K562 (cell line): Measurements from ENCODE around the gene HMBS. TPM values are rescaled to one million over a fixed set of nuclear protein-coding genes. Genes with fewer than 3 reads are reported as not detected.

Experiments used
- E2F3 ChIP-seq: fragments of 250-450 bp; sonication (Bioruptor Pico); IDR thresholded peaks from 2 replicates; pipeline ENCODE4 v1.4.0; 2020; ENCODE audit warnings: mild to moderate bottlenecking
- EGR1 ChIP-seq: fragments of 450-650 bp; conservative IDR thresholded peaks from 2 replicates; pipeline ENCODE4 v1.6.1; 2017; ENCODE audit warnings: mild to moderate bottlenecking
- HDAC1 ChIP-seq, 2 experiments: fragments of 450-650 bp; IDR thresholded peaks; 2 replicates each; pipeline ENCODE4 v1.6.1; 2016 to 2017; ENCODE audit warnings: inconsistent platforms in 1 of 2, mild to moderate bottlenecking in 1 of 2, moderate library complexity in 1 of 2
- HMGN3 ChIP-seq: IDR thresholded peaks from 2 replicates; pipeline ENCODE4 v1.6.1; 2011; ENCODE audit warnings: borderline replicate concordance, low read depth, mild to moderate bottlenecking, mixed read lengths, low read length; ENCODE audit not compliant: insufficient read length; ENCODE audit errors: extremely low read depth
- JUND ChIP-seq, 2 experiments: IDR thresholded peaks; 2 replicates in 1 of 2; 3 replicates in 1 of 2; pipeline ENCODE4 v1.6.1; 2011; ENCODE audit warnings: borderline replicate concordance in 2 of 2, low read depth in 2 of 2, low read length in 2 of 2, improper control_type of control experiment in 1 of 2, missing biosample characterization in 1 of 2, missing genetic modification characterization in 1 of 2, missing genetic modification reagents in 1 of 2
- LARP7 ChIP-seq: fragments of 450-650 bp; IDR thresholded peaks from 2 replicates; pipeline ENCODE4 v1.6.1; 2016
- MED1 ChIP-seq: sonication (generic); formaldehyde crosslinking; IDR thresholded peaks from 2 replicates; pipeline ENCODE4 v1.8.1; 2023; ENCODE audit warnings: missing genetic modification reagents, borderline replicate concordance
- NCOR1 ChIP-seq: fragments of 450-650 bp; IDR thresholded peaks from 2 replicates; pipeline ENCODE4 v1.6.1; 2016; ENCODE audit warnings: mild to moderate bottlenecking, moderate library complexity
- NEUROD1 ChIP-seq: fragments of 150-350 bp; IDR thresholded peaks from 2 replicates; pipeline ENCODE4 v1.6.1; 2014; ENCODE audit warnings: borderline replicate concordance, low read length, low read depth; ENCODE audit not compliant: partially characterized antibody
- RBFOX2 ChIP-seq: fragments of 200-400 bp; formaldehyde crosslinking; IDR thresholded peaks from 2 replicates; pipeline ENCODE4 v1.6.1; 2017; ENCODE audit warnings: low read depth, mild to moderate bottlenecking, low read length, moderate library complexity
- RBM34 ChIP-seq: fragments of 200-400 bp; formaldehyde crosslinking; IDR thresholded peaks from 2 replicates; pipeline ENCODE4 v1.6.1; 2018; ENCODE audit warnings: low read length, borderline replicate concordance; ENCODE audit not compliant: insufficient read depth
- SMARCE1 ChIP-seq: fragments of 450-650 bp; IDR thresholded peaks from 2 replicates; pipeline ENCODE4 v1.7.1; 2016; ENCODE audit warnings: mild to moderate bottlenecking
- SREBF1 ChIP-seq: fragments of 150-350 bp; IDR thresholded peaks from 2 replicates; pipeline ENCODE4 v1.6.1; 2014; ENCODE audit warnings: antibody characterized with exemption, low read depth, low read length, borderline replicate concordance
- ZNF134 ChIP-seq: fragments of 250-450 bp; sonication (Bioruptor Pico); conservative IDR thresholded peaks from 2 replicates; pipeline ENCODE4 v1.4.0; 2020
- ZNF146 ChIP-seq: IDR thresholded peaks from one replicate; pipeline ENCODE4 v1.6.1; 2018; ENCODE audit warnings: missing compliant biosample characterization; ENCODE audit not compliant: unreplicated experiment
- ZNF324 ChIP-seq: fragments of 250-450 bp; sonication (Bioruptor Pico); IDR thresholded peaks from 2 replicates; pipeline ENCODE4 v1.4.0; 2020; ENCODE audit warnings: mild to moderate bottlenecking
- ZNF347 ChIP-seq: fragments of 450-650 bp; formaldehyde crosslinking; IDR thresholded peaks from 2 replicates; pipeline ENCODE4 v1.4.0; 2020; ENCODE audit warnings: low read depth, mild to moderate bottlenecking, moderate library complexity
- ZNF57 ChIP-seq: fragments of 450-650 bp; formaldehyde crosslinking; IDR thresholded peaks from 2 replicates; pipeline ENCODE4 v1.4.0; 2020; ENCODE audit warnings: mild to moderate bottlenecking, moderate library complexity
- polyA plus RNA-seq, 8 experiments: library from polyadenylated mRNA; depleted of rRNA in 4 of 8; stranded (reverse) in 5 of 8; unstranded in 3 of 8; fragments of >200 nt; fragmentation: Nextera tagmentation in 2 of 8; fragmentation: Illumina TruSeq in 1 of 8; extraction: Ambion mirVana in 2 of 8; extraction: Trizol in 1 of 8; gene quantifications; 2 replicates each; pipeline versions ENCODE4 v1.2.1 to v1.2.3, GENCODE V29; 2011 to 2014; ENCODE audit warnings: inconsistent platforms in 1 of 8, missing spikeins in 1 of 8
- total RNA-seq, 7 experiments: library from RNA; depleted of rRNA in 6 of 7; stranded (reverse); fragments of >200 nt in 6 of 7; fragmentation: Illumina TruSeq in 2 of 7; extraction: Trizol in 2 of 7; gene quantifications; 2 replicates each; pipeline versions ENCODE4 v1.2.1 to v1.2.3, GENCODE V29; 2011 to 2021; ENCODE audit warnings: low replicate concordance in 1 of 7
- TF ChIP-seq, protein P1 (sequence below): sonication (generic); formaldehyde crosslinking; IDR thresholded peaks from 2 replicates; pipeline ENCODE4 v1.8.0; 2022; ENCODE audit warnings: missing genetic modification reagents, mild to moderate bottlenecking, borderline replicate concordance
- TF ChIP-seq, protein P2 (sequence below): sonication (generic); formaldehyde crosslinking; IDR thresholded peaks from 2 replicates; pipeline ENCODE4 v1.8.1; 2023; ENCODE audit warnings: mild to moderate bottlenecking, missing genetic modification reagents
- TF ChIP-seq, protein P3 (sequence below): conservative IDR thresholded peaks from 2 replicates; pipeline ENCODE4 v1.6.1; 2011; ENCODE audit warnings: low read depth, mild to moderate bottlenecking, low read length; ENCODE audit not compliant: control insufficient read depth
- TF ChIP-seq, protein P4 (sequence below): fragments of 250-450 bp; sonication (Bioruptor Pico); IDR thresholded peaks from 2 replicates; pipeline ENCODE4 v1.9.0; 2021; ENCODE audit warnings: mild to moderate bottlenecking
- TF ChIP-seq, protein P5 (sequence below): fragments of 250-450 bp; sonication (Bioruptor Pico); IDR thresholded peaks from 2 replicates; pipeline ENCODE4 v1.4.0; 2020; ENCODE audit warnings: mild to moderate bottlenecking

Gene HMBS
- total and polyA plus RNA-seq, 9 of the 15 experiments (the other 6 are each of a cell fraction or from before 2014, with no cell fraction given): 56.9 to 385 (median 286) TPM

DNA sequence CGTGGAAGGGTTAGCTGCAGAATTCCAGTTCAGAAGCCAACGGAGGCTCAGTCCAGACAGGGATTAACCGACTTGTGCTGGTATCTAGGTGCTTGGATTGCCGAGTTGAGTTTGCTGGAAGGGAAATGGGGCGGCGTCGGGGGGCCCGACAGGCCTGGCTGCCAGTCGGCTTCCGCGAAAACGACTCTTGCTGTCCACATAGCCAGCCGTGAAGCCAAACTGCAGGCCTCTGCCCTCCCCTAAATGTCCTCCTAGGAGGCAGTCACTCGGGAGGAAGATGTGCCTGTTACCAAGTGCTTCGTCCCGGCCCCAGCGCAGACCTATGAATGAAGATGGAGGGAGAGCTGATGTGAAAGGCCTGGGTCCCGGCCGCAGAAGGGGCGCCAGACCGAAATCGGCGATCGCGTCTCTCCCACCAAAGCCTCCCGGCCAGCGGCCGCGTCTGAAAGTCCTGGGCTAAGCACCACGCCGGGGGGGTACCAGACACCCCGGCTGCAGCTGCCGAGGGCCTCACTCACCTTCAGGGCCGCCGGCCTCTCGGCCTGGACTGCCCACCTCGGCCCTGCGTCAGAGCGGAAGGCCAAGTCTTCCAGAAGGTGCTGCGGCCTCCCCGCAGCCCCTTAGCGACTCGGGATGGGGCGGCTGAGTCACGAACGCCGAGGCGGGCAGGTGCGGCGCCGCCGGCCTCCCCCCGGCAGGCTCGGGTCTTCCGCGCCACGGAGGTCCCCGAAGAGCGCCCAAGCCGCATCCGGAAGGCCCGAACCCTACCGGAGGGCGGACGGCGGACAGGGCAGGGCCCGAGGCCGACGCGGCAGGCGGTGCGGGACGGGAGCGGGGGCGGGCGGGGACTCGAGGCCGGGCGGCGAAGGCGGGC, 9.5 kb downstream of the HMBS start (continued):
- TF ChIP-seq RBFOX2 (peak; percentile 87), ZNF347 (CRISPR knock-in tag) (no peak), NCOR1 (no peak), SREBF1 (no peak), LARP7 (no peak), MED1 (CRISPR knock-in tag) (no peak), NEUROD1 (no peak), ZNF146 (CRISPR knock-in tag) (peak; percentile 7), JUND (IDR thresholded peaks at IDR 0.05; ENCODE audit: borderline replicate concordance, low read depth, low read length) (no peak), JUND (tag; IDR thresholded peaks at IDR 0.05; ENCODE audit: borderline replicate concordance, low read depth, low read length) (no peak), HMGN3 (no peak), ZNF324 (CRISPR knock-in tag) (peak; percentile 37; the same call in 1 of the 2 replicates), ZNF134 (CRISPR knock-in tag) (no peak), RBM34 (no peak), HDAC1 (IDR thresholded peaks at IDR 0.05) (no peak), EGR1 (peak; percentile 16; the same call in 1 of the 2 replicates), E2F3 (CRISPR knock-in tag) (no peak), ZNF57 (CRISPR knock-in tag) (no peak), SMARCE1 (no peak)
- TF ChIP-seq, protein P1, sequence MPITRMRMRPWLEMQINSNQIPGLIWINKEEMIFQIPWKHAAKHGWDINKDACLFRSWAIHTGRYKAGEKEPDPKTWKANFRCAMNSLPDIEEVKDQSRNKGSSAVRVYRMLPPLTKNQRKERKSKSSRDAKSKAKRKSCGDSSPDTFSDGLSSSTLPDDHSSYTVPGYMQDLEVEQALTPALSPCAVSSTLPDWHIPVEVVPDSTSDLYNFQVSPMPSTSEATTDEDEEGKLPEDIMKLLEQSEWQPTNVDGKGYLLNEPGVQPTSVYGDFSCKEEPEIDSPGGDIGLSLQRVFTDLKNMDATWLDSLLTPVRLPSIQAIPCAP (CRISPR knock-in tag): no peak
- TF ChIP-seq, protein P2, sequence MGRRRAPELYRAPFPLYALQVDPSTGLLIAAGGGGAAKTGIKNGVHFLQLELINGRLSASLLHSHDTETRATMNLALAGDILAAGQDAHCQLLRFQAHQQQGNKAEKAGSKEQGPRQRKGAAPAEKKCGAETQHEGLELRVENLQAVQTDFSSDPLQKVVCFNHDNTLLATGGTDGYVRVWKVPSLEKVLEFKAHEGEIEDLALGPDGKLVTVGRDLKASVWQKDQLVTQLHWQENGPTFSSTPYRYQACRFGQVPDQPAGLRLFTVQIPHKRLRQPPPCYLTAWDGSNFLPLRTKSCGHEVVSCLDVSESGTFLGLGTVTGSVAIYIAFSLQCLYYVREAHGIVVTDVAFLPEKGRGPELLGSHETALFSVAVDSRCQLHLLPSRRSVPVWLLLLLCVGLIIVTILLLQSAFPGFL (CRISPR knock-in tag): no peak
- TF ChIP-seq, protein P3, sequence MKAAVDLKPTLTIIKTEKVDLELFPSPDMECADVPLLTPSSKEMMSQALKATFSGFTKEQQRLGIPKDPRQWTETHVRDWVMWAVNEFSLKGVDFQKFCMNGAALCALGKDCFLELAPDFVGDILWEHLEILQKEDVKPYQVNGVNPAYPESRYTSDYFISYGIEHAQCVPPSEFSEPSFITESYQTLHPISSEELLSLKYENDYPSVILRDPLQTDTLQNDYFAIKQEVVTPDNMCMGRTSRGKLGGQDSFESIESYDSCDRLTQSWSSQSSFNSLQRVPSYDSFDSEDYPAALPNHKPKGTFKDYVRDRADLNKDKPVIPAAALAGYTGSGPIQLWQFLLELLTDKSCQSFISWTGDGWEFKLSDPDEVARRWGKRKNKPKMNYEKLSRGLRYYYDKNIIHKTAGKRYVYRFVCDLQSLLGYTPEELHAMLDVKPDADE: peak; percentile 10; the same call in 1 of the 2 replicates
- TF ChIP-seq, protein P4, sequence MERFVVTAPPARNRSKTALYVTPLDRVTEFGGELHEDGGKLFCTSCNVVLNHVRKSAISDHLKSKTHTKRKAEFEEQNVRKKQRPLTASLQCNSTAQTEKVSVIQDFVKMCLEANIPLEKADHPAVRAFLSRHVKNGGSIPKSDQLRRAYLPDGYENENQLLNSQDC: no peak
- TF ChIP-seq, protein P5, sequence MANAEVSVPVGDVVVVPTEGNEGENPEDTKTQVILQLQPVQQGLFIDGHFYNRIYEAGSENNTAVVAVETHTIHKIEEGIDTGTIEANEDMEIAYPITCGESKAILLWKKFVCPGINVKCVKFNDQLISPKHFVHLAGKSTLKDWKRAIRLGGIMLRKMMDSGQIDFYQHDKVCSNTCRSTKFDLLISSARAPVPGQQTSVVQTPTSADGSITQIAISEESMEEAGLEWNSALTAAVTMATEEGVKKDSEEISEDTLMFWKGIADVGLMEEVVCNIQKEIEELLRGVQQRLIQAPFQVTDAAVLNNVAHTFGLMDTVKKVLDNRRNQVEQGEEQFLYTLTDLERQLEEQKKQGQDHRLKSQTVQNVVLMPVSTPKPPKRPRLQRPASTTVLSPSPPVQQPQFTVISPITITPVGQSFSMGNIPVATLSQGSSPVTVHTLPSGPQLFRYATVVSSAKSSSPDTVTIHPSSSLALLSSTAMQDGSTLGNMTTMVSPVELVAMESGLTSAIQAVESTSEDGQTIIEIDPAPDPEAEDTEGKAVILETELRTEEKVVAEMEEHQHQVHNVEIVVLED (CRISPR knock-in tag): no peak
